HepG2 (cell line): ENCODE results near the gene ACER3.

Experiments used
- CTCF ChIP-seq: sonication (generic); formaldehyde crosslinking; IDR thresholded peaks from 2 replicates; pipeline ENCODE4 v1.5.0; 2020; ENCODE audit warnings: mild to moderate bottlenecking, missing genetic modification reagents, moderate library complexity
- EZH2 ChIP-seq: conservative IDR thresholded peaks from 2 replicates; pipeline ENCODE4 v1.6.1; 2012; ENCODE audit warnings: mild to moderate bottlenecking, low read depth, low read length, moderate library complexity
- ZNF709 ChIP-seq: sonication (generic); formaldehyde crosslinking; IDR thresholded peaks from 2 replicates; pipeline ENCODE4 v1.5.0; 2020; ENCODE audit warnings: mild to moderate bottlenecking, missing genetic modification reagents

- TF ChIP-seq ZNF709 (CRISPR knock-in tag) (no peak), EZH2 (no peak), CTCF (CRISPR knock-in tag) (no peak)
Observed at GRCh38 chr11:76944225-76944624, 83.5 kb downstream of the ACER3 start.
